ENCODE measurements around the gene TPRN.

DNA sequence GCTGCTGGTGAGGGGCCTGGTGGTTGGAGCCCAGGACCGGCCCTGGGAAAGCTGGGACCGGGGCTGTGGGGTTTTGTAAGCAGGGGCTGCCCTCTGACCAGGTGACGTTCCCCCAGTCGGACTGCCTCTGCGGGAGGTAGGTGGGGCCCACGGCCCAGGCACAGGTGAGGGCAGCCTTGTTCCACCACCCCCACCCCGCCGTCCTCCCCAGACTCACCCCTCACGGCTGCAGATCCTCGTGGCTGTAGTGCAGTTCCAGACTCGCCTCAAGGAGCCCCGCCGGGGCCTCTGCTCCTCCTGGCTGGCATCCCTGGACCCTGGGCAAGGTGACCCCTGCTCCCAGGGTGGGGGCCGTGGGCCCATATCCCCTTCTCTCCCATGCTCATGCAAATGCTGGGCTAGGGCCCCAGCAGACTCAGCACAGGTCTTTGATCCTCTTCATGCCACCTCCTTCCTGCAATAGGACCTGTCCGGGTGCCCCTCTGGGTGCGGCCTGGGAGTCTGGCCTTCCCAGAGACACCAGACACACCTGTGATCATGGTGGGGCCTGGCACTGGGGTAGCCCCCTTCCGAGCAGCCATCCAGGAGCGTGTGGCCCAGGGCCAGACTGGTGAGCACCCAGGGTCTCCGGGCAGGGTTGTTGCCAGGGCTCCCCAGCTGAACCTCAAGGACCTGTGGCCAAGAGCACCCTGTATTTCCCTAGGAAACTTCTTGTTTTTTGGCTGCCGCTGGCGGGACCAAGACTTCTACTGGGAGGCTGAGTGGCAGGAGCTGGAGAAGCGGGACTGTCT, 14.8 kb upstream of the TPRN start:
- TF ChIP-seq, protein P1, sequence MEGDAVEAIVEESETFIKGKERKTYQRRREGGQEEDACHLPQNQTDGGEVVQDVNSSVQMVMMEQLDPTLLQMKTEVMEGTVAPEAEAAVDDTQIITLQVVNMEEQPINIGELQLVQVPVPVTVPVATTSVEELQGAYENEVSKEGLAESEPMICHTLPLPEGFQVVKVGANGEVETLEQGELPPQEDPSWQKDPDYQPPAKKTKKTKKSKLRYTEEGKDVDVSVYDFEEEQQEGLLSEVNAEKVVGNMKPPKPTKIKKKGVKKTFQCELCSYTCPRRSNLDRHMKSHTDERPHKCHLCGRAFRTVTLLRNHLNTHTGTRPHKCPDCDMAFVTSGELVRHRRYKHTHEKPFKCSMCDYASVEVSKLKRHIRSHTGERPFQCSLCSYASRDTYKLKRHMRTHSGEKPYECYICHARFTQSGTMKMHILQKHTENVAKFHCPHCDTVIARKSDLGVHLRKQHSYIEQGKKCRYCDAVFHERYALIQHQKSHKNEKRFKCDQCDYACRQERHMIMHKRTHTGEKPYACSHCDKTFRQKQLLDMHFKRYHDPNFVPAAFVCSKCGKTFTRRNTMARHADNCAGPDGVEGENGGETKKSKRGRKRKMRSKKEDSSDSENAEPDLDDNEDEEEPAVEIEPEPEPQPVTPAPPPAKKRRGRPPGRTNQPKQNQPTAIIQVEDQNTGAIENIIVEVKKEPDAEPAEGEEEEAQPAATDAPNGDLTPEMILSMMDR (IDR thresholded peaks at IDR 0.05 in 2 of 3, conservative IDR thresholded peaks at IDR 0.05 in 1 of 3; ENCODE audit: borderline replicate concordance in 1 of 3, insufficient read depth in 1 of 3, low read depth in 2 of 3, low read length in 2 of 3), result no peak
- TF ChIP-seq JUND (IDR thresholded peaks at IDR 0.05), result no peak
- TF ChIP-seq POLR2A (IDR thresholded peaks at IDR 0.05; ENCODE audit: borderline replicate concordance, extremely low read depth, insufficient read depth, insufficient read length), result no peak
- no peak for TF ChIP-seq SP1 (IDR thresholded peaks at IDR 0.05; ENCODE audit: low read depth)
- TF ChIP-seq FOSL1 (IDR thresholded peaks at IDR 0.05; ENCODE audit: low read depth), result no peak
- TF ChIP-seq EZH2phosphoT487 (IDR thresholded peaks at IDR 0.05; ENCODE audit: borderline replicate concordance), result no peak
- no peak for TF ChIP-seq EGR1 (IDR thresholded peaks at IDR 0.05; ENCODE audit: low read depth)
- TF ChIP-seq POLR2AphosphoS5 (IDR thresholded peaks at IDR 0.05; ENCODE audit: low read depth, low read length), result no peak
- no peak for TF ChIP-seq YY1 (IDR thresholded peaks at IDR 0.05; ENCODE audit: extremely low read depth, insufficient replicate concordance, low read depth, low read length)
- TF ChIP-seq EZH2 (IDR thresholded peaks at IDR 0.05), result no peak
- TF ChIP-seq, protein P2, sequence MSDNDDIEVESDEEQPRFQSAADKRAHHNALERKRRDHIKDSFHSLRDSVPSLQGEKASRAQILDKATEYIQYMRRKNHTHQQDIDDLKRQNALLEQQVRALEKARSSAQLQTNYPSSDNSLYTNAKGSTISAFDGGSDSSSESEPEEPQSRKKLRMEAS (IDR thresholded peaks at IDR 0.05), result no peak
- TF ChIP-seq ZFX (IDR thresholded peaks at IDR 0.05), result no peak
- TF ChIP-seq, protein P3, sequence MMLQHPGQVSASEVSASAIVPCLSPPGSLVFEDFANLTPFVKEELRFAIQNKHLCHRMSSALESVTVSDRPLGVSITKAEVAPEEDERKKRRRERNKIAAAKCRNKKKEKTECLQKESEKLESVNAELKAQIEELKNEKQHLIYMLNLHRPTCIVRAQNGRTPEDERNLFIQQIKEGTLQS (IDR thresholded peaks at IDR 0.05), result no peak
- TF ChIP-seq, protein P4, sequence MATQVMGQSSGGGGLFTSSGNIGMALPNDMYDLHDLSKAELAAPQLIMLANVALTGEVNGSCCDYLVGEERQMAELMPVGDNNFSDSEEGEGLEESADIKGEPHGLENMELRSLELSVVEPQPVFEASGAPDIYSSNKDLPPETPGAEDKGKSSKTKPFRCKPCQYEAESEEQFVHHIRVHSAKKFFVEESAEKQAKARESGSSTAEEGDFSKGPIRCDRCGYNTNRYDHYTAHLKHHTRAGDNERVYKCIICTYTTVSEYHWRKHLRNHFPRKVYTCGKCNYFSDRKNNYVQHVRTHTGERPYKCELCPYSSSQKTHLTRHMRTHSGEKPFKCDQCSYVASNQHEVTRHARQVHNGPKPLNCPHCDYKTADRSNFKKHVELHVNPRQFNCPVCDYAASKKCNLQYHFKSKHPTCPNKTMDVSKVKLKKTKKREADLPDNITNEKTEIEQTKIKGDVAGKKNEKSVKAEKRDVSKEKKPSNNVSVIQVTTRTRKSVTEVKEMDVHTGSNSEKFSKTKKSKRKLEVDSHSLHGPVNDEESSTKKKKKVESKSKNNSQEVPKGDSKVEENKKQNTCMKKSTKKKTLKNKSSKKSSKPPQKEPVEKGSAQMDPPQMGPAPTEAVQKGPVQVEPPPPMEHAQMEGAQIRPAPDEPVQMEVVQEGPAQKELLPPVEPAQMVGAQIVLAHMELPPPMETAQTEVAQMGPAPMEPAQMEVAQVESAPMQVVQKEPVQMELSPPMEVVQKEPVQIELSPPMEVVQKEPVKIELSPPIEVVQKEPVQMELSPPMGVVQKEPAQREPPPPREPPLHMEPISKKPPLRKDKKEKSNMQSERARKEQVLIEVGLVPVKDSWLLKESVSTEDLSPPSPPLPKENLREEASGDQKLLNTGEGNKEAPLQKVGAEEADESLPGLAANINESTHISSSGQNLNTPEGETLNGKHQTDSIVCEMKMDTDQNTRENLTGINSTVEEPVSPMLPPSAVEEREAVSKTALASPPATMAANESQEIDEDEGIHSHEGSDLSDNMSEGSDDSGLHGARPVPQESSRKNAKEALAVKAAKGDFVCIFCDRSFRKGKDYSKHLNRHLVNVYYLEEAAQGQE (IDR thresholded peaks at IDR 0.05; ENCODE audit: low read depth), result no peak
